ENCODE results near the gene SMIM35.

Gene SMIM35

DNA sequence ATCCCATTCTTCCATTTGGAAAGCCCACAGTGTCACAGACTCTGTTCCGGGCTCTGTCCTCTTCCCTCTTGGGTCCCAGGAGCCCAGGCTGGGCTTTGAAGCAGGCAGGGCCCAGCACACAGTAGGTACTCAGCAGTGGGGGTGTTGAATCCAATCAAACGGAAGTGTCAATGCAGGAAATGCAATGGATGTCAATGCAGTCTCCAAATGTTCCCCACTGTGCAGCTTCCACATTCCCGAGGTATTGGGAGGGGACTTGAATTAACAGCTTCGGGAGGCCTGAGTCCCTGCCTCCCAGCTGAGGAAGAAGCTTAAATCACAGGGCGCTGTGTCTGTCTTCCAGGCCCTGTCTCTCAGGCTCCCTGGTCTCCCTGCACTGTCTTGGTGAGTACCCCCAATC is 21.8 kb upstream of the SMIM35 start:
- no peak for DNase-seq

DNA sequence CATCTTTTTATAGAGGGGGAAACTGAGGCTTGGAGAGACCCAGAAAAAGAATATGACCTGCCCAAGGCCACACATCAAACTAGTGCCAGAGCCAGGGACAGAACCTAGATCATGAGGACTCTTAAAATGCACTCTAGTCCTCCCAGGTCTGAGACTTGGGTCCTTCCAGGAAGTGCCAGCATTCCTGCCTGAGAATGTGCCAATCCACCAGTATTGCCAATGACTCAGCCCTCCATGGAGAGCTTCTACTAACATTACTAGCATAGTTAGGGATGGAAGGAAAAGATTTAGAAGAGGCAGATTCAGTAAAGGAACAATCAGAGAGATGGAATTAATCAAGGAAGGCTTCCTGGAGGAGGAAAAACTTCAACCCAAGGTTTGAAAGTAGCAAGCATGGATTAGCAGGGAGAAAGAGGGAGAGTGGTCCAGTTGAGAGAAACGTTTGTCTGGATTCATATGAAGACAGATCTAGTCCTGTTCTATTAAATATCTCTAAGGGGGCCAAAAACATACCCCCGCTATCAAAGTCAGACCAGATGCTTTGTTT is 20.1 kb upstream of the SMIM35 start:
- no peak for DNase-seq

DNA sequence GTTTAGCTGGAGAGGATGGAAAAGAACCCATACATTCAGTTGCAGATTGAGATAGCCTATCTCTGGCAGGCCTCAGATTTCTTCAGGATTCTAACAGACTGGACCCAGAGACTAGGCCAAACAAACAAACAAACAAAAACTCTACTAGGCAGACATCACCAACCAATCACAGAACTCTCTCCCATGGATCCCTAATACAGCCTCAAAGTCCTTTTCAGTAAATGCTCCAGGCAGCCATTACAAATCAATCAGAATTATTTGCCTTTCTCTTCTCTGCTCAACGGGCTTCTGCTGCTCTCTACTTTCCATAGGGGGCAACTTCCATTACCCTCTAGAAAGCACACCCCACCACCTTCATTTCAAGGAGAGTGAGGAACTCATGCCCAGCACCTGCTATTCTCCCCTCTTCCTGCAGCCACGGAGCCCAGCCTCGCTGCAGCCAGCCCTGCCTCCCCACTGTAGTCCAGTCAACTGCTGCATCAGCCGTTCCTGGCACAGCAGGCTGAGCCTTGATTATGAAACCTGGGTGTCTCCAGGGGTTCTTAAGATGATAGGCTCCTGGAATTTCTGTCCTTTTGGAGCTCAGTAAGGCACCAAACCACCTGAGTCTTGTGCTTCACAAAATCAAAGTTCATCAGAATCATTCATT is 19.0 kb upstream of the SMIM35 start:
- DNase-seq: no peak

DNA sequence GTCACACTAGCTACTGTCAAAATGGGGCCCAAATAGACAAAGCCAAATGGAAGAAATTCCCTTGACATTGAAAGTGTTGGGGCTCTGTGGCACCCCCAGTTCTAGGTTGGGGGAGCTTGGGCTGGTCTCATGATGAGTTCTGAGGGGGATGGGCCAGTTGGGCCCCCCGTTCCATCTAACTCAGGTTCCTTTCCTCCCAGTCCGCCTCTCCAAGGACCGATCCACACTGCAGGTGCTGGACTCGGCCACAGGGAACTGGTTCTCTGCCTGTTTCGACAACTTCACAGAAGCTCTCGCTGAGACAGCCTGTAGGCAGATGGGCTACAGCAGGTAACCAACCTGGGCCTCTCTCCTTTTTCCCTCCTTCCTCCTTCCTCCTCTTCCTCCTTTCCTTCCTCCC is 17.7 kb upstream of the SMIM35 start:
- DNase-seq: no peak

DNA sequence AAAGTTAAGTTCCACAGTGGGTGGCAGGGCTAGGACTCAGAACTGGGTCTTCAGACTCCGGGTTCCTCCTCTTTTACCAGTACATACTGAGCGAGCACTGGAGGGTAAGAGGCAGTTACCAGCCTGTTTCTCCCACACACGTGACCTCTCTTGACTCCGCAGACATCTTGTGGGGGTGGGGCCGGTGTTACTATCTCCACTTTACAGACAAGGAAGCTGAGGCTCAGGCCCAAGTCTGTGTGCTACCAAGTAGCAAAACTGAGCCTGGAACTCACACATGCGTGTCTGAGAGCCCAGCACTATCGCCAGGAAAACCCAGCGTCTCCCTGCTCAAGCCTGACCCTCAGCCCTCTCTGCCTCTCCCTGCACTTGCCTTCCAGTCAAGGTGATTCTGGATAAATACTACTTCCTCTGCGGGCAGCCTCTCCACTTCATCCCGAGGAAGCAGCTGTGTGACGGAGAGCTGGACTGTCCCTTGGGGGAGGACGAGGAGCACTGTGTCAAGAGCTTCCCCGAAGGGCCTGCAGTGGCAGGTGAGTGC is 16.0 kb upstream of the SMIM35 start:
- no peak for DNase-seq

DNA sequence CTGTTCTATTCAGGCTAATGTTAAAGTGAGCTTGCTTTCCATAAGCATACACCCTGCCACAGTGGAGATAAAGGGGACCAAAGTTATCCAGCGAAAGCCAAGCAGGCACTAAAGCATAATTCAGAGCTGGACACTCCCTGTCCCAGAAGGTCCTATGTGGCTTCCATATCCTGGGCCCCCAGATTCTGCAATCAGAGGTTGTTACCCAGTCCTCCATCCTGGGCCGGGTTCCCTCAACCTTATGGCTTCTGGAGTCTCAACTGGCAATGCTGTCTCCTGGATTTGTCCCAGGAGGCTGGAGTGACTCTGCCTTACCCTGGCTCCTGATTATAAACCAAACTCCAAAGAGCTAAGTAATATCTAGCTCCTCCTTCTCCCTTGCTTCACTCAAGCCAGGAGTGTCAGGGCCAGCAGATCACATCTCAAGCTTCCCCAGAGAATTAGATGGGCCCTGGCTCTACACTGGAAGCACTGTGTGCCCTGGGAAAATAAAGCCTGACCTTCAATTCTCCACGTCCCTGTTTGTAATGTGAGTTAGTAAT is 14.0 kb upstream of the SMIM35 start:
- no peak for DNase-seq

DNA sequence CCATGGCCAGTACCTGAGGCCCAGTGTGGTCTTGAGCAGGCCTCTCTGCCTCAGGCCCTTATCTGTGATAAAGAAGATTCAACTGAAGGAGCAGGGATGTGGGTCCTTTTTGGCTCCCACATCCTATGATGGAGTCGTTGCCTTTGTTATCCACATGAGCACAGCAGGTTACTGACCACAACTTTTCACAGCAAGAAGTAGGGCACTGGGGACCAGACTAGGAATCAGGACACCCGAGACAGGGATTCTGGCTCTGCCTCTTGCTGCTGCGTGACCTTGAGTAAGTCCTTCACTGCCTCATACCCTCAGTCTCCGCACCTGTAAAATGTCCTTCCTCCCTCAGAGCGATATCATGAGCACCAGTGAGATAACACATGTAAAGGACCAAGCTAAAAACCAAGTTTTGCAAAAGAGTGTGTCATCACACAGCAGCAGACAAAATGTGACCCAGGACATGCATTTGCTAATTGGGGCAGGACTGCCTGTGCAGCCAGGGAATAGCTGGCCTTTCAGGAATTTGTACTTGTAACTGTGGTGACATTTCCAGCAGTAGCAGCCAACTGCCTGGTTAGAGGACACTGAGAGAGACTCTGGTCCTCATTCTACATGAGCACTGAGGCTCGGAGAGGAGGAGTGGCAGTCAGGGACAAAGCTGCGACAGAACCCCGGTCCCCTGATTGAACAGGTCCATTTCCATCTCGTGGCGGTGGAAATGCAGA is 13.2 kb upstream of the SMIM35 start:
- no peak for DNase-seq

DNA sequence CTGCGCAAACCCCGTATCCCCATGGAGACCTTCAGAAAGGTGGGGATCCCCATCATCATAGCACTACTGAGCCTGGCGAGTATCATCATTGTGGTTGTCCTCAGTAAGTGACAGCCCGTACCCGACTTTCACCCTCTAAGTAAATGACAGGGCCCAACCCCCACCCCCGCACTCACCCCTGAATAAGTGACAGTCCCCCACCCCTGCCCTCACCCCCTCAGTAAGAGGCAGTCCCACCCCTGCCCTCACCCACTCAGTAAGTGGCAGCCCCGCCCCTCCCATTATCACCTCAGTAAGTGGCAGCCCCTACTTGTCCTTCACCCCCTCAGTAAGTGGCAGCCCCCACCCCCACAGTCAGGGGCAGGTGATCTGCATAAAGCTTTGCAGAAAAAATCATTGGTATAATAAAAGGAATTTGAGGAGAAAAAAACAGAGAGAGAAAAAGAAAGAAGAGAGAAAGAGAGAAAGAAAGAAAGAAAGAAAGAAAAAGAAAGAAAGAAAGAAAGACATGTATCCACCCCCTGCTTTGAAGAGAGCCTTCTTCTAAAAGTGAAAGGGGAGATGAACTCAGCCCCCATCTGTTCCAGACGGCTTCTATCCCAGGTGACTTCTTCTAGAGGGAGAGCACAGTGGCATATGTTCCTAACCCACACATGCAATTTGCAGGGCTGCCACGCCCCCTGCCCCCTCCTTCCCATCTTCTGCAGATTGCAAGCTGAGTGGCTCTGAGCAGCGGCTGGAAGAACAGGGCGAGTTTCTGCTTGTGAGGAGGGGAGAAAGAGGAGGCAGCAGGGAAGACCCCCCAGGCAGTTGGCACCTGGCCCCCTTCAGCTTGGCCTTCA is 12.5 kb upstream of the SMIM35 start:
- peak; percentile 48 for DNase-seq

DNA sequence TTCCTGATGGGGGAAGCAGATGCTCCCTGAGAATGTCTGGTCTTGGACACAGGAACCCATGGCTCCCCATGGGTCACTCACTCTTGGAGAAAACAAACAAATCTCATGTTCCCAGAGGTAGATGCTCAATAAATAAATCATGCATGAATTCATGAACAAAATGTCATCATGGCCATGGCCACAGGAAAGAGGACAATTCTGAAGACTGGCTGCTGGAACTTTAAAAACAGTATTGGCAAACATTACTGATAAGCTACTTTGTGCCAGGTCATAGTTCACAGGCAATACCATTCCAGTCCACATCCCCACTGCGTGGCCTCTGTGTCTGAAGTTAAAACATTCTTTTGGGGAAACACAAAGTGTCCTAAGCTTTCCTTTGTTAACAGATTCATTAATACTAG is 9.2 kb upstream of the SMIM35 start:
- DNase-seq: no peak

DNA sequence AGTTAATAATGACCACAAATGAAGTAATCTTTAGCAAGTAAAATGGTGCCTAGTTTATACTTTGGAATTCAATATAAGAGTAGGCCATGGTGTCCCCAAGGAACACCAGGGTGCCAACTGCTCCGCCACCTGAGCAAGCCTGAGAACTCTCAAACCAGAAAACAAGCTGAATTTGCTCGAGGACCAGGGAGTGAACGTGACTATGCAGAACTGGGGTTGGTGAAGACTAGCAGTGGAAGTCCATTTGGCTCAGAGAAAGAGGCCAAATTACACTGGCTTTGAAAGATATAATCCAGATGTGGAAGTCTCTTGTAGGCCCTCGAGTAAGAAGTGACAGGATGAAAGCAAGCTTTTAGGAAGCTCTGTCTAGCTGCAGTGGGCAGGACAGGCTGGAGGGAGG is 8.7 kb upstream of the SMIM35 start:
- DNase-seq: no peak

DNA sequence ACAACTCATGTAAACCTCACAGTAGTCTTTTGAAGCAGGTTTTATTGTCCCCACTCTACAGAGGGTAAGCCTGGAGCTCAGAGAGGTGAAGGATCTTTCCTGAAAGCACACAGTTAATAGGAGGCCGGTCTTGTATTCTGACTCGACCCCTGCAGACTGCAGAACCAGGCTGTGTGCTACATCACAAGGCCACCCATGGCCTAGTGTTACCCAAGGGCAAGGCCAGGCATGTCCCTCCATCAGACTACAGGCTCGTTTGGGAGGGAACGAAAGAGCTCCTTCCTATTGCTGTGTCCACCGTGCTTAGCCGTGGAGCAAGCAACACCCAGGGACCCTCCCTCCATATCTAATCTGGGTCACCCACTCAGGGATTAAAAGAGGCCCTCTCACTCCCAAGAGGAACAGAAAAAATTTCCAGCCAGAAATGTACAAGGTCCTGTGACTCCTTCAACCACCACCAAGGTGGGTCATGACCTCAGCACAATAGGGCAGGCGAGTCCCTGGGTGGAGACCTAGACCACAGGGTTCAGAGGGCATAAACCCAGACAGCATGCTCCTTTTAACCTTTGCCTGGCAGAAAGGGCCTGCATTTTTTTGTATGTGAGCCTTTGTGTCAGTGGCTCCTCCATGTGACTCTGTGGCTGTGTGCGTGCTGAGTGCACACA is 6.3 kb upstream of the SMIM35 start:
- DNase-seq: no peak

DNA sequence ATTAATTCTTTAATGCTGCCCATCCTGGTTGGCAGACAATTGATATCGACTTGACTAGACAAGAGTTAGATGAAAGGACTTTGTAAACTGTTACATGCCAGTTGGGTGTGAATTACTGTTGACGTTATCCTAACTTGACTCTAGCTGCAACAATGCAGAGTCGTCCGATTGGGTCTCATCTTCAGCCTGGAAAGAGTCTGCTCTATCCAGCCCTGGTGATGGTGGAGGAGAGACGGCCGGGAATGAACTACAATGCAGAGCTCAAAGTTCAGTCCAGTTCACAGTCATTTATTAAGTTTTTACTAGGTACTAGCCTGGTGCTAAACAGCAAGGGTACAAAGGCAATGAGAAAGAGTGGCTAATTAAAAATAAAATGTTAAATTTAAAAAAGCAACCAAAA is 4.9 kb upstream of the SMIM35 start:
- DNase-seq: no peak

DNA sequence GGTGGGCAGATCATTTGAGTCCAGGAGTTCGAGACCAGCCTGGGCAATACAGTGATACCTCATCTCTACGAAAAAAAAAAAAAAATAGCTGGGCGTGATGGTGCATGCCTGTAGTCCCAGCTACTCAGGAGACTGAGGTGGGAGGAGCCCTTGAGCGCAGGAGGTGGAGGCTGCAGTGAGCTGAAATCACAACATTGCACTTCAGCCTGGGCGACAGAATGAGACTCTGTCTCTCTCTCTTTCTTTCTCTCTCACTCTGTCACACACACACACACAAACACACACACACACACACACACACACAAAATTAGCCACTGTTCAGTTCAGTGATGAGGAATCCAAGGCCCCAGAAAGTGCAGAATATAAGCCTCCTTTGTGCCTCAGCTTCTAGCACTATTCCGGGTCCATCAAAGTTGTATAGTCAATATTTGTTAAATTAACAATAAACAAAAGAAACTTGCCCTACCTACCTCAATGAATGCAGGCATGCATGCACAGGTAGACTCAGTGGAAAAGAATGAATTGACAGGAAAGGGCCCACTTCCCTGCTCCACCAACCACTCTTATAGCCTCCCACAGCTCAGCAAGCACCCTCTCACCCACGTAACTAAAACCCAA is 3.9 kb upstream of the SMIM35 start:
- DNase-seq: no peak

DNA sequence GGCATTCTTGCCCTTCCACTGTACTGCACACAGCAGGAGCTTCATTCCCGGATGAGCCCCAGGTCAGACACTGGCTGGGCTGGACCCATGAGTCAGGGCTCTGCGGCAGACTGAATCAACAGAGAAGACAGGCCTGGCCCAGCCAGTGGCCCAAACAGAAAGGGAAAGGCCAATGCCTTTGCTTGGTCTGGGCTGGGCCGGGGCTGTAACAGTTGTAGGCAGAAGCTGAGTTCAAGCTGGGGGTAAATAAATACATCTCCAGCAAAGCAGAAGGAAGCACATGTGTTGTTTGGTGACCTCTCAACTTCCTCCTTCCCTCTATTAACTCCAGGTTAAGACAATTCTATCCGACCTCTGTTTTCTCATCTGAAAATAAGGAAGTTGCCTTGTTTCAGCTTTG is 1.8 kb upstream of the SMIM35 start:
- DNase-seq: no peak

DNA sequence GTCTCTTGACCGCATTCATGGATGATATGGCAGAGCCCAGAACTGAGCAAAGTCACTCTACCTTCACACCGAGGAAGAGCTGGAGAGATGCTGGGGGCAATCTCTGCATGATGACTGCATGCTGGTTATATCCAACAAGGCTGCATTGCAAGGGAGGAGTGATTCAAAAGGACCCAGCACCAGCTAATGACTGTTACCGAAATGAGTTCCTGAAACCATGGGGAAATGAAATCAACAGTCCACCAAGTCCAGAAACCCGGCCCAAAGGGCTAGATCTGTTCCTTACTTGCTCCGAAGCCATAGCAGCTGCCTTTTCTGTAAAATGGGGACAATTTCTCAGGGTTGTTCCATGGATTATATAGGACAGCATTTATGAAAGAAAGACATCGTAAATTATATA is 1.2 kb upstream of the SMIM35 start:
- DNase-seq: no peak

DNA sequence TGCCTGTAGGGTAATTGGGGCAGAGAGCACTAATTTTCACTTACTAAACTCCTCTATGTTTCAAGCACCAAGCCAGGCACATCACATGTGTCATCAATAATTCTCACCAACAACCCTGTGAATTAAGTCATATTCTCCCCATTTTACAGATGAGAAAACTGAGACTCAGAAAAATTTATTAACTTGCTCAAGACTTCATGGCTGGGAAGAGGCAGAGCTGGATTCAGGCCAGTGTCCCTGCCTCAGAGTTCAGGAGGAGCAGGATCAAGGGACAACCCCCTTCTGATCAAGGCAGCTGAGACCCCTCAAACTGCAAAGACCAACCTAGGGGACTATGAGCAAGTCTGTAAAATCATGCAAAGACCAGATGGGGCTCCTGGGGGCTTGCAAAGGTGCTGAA is 2.1 kb downstream of the SMIM35 start:
- no peak for DNase-seq

DNA sequence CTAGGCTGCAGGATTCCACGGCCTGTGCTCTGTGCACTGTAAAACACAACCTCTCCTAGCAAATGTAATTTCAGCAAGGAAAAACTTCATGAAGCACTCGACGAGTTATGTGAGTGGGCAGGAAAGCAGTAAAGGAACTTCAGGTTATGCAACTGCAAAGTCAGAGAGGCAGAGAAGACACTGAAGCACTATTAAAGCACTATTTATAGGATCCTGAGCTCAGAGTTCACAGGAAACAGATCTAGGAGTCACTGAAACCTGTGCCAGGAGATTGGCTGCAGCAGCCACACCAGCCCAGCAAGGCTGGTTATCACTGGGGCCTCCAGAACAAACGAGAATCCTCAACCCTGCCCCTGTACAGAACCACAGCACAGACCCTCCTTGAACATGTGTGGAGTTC is 2.5 kb downstream of the SMIM35 start:
- no peak for DNase-seq

DNA sequence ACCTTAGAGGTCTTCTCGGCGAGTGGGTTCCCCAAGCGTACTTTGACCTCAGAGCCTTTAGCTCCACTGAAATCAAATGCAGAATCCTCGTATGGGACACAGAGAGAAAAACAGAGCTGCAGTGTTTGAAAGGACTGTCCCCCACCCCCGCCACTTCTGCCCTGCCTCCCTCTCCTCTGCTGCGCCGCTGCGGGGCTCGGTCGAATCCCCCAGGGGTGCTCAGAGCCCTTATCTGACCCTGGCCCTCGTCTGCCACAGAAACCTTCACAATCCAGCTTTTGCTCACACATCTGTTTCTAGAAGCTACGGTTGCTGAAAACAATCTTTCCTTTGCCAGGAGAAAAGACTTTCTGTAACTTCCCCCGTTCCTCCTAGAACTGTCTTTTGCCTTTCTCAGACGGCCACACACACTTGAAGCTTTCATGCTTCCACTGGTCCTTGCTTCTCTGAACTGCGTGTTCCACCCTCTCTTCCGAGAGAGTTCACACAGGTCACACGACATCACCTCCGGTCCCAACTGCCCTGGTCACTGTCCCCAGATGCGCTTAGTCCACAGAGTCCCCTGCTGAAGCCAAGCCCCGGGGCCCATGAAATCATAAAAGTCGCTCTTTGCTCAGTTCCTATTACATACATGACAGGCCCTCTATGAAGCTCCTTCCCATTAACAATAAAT is 3.7 kb downstream of the SMIM35 start:
- no peak for DNase-seq

DNA sequence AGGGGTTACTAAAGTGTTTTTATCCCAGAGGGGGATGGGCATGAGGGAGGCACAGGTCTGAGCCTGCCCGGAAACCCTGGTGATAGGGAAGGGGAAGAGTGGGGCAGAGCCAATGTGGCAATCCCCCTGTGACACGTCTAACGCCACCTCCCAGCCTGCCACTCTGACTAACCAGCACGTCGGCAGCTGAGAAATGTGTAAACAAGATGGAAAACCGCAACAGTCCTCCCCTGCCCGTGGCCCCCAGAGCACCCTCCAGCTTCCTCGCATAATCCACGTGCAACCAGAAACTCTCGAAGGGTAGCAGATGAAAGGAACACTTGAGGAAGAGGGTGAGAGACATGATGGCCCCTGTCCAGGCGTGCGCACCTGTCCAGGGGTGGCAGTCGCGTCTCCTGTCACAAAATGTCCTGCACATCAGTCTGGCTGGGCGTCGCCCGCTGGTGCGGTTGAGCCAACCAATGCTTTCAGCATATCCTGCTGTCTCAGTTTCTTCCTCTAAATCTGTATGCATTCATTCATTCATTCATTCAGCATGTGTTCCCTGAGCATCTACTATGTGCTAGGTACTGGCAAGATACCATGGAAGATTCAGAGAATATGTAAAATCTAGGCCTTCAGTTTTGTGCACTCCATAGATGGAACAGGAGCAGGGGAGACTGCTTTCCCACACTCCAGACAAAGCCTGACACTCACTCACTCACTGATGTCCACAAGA is 5.4 kb downstream of the SMIM35 start:
- no peak for DNase-seq

DNA sequence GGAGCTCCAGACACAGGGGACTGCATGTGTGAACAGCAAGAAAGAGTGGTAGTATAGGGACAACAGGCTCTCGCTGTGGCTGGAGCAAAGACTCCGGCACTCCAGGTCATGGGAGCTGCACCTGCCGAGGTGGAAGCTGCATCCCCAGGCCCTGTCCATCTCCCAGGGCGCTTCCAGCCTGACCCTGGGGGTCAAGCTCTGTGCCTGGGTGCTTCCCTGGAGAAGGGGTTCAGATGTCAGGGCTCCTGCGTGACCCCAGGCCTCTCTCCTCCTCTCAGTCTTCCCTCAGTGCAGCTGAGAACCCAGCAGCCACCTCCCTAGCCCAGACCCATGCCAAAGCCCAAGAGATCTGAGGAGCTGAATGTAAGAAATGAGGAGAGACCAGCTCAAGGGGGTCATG is 6.5 kb downstream of the SMIM35 start:
- DNase-seq: no peak

DNA sequence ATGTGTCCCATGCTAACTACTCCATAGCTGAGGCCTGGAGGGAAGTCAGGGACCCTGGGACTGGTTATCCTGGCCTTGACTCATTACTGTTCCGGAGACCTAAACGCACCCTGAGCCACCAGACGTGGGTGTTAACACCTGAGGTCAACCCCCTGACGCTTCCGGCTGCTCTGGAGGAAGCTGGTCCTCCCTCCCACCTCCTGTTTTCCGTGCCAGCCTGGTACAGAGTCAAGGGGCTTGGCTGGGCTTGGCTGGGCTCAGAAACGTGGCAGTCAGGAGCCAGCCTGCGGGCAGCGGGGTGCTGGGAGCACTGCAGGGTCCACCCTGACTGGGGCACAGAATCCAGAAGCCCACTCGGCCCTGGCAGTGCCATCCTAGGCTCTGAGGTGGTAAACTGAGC is 7.3 kb downstream of the SMIM35 start:
- DNase-seq: no peak

All from NCI-H1436 treated with DMSO at 0.1 percent for 48 hours (cell line).